Middle frontal gyrus (tissue), 1 donor: ENCODE measurements around the gene PROS1.
"Not testable (repeated sequence)": the region's sequence is repeated elsewhere in the genome, so short reads cannot be mapped to it uniquely, and the experiment has no call there.

Source experiments
- DNase-seq: peaks from one replicate; pipeline ENCODE4 v3.0.0-alpha.2; 2015; ENCODE audit warnings: low spot score; ENCODE audit errors: extremely low spot score

Gene PROS1

DNA sequence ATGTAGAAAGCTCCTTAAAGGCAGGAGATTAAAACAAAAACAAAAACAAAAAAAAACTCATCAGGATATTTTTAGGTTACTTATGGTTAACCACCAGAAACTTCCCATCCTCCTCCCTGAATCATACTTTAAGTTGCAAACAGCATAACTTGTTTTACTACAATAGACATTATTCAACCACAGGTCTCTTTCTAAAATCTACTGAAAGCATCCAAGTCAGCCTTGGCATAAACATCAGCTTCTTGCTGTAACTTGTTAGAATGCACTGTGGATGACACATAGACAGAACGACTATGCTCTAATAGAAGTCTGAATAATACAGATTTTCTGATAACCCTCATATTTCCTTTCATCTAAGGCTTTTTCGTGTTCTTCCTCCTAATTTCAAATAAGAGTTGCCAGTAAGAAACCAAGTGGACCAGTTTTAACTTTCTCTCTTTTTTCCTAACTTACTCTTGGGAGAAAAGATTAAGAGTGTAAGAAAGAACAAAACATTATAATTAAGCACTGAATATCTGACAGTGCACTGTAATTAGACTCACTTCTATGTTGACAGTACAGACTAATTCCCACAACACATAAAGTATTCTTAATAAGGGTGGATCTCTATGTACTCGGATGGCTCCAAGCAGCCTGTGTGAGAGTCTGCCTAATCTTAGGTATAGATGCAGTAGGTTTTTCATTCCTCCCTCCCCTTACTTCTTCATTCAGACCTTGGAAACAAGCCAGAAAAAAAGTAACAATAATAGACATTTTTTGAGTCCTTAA is 95.3 kb downstream of the PROS1 start:
- not testable (repeated sequence) for DNase-seq

DNA sequence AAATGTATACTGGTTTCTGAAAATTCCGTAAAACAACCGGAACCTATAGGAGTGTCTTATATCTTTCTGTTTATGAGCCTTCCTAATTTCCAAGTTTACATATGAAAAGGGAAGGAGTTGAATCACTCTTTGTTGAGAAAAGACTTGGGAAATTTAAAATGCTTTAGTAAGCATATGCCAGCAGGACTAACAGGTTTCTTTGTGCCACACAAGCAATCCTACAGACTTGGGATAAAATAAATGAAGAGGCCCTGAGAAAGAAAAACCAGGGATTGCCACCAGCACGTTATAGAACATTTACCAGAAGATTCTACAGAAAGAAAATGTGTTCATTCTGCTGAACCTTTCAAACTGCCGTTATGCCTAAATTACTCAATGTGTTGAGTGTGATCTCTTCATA is 96.3 kb downstream of the PROS1 start:
- DNase-seq: not testable (repeated sequence)

DNA sequence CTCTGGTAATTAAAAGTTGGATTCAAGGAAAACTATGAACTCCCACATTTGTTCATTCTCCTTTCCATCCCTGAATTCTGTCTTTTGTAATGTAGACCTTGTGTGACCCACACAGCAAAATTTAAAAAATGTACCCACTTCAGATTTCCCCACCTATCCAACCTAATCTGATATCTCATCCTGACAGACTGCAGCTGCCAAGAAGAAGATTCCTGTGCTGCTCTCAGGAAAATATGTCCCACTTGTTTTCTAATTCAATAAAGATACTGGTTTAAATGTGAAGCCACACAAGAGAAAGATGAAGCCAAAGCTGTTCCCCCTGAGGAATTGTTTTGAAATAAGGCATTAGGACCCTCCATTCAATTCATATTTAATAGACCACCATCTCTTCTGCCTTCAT is 100.3 kb downstream of the PROS1 start:
- DNase-seq: not testable (repeated sequence)

DNA sequence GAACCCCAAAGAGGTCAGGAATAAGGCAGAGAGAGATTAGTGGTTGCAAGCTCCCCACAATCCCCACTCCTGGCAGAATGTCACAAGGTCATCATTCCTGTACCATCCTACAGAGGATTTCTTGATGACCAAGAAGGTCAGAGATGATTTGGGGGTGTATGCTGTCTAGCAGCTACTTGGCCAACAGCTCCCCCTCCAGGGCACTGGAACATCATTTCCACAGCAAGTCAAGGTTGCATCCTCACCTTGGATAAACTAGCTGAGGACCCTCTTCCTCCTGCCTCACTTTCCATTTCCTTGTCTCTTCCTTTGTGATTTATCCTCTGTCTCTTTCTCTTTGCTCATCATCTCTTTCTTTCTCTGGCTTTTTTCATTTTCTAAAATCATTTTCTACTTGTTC is 106.3 kb downstream of the PROS1 start:
- no peak for DNase-seq

DNA sequence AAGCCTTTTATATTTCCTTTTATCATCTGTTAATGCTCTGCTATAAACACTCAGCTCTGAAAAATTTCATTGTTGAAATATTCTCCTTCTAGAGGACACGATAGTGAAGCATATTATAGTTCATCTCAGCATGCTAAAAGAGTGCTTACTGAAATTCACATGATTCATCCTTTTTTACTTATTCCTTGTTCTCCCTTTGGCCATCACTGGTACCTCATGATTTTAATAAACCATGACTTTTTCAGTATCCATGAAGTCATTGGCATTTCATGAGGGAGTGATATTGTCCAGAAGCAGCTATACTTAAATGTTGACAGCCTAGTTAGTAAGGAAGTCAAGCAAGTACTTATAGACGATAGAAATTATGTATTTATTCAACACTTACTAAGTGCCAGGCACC is 112.7 kb downstream of the PROS1 start:
- no peak for DNase-seq

DNA sequence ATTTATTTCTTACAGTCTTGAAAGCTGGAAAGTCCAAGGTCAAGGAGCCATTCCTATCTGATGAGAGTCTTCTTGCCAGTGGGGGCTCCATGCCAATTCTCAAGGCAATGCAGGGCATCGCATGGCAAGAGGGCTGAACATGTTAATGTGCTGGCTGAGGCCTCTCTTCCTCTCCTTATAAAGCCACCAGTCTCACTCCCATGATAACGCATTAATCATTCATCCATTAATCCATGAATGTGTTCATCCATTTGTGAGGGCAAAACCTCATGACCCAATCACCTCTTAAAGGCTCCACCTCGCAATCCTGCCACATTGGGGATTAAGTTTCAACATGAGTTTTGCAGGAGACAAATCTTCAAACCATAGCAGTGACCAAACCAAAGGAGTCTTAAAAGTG is 118.3 kb downstream of the PROS1 start:
- DNase-seq: no peak

DNA sequence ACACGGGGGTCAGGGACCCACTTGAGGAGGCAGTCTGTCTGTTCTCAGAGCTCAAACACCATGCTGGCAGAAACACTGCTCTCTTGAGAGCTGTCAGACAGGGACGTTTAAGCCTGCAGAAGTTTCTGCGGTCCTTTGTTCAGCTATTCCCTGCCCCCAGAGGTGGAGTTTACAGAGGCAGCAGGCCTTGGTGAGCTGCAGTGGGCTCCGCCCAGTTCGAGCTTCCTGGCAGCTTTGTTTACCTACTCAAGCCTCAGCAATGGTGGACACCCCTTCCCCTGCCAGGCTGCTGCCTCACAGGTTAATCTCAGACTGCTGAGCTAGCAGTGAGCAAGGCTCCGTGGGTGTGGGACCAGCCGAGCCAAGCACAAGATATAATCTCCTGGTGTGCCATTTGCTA is 121.5 kb downstream of the PROS1 start:
- not testable (repeated sequence) for DNase-seq

DNA sequence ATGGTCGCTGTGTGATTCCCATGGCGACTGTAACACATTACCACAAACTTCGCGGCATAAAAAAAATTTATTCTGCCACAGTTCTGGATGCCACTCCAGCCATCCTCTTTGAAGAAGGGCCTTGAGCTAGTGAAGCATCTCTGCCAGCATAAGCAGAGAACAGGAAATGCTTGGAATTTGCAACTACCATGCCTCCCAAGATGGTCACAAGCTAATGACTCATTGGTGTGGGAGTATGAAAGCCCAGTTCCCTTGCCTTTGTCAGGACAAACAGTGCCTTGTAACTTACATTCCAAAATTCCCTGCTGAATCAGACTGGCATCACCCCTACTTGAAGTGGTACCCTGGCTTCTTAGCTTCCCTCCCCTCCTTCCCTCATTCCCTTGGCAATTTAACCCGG is 129.7 kb downstream of the PROS1 start:
- DNase-seq: no peak

DNA sequence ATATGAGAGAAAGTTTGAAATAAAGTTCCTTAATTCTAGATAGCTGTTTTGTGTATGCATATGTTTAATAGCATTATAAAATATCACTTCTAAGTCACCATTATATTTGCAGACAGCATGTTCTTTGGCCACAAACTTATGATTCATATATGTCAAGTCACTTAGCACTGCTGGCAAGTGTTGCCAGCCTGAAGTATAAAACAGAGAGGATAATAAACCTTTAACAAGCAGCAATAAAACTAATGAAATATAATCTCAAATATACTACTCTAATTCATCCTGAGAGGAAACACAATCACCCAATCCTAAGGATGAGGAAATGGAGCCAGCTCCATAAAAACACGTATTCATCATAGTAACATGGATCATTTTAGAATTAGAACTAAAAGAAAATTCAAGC is 134.5 kb downstream of the PROS1 start:
- not testable (repeated sequence) for DNase-seq
